GM10248 (cell line): ENCODE data around the gene MAP2K3.

Experiments
- CTCF ChIA-PET: fragments of 300-600 bp; sonication (Branson Sonifier 250); formaldehyde crosslinking; extraction: SDS; loops from one replicate; lab custom pipeline; 2021; ENCODE audit warnings: antibody characterized with exemption; lab: Yijun Ruan, JAX
- POLR2A ChIA-PET: fragments of 350-650 bp; sonication (Branson Sonifier 250); formaldehyde crosslinking; extraction: SDS; loops from one replicate; lab custom pipeline; 2020; ENCODE audit warnings: antibody characterized with exemption; lab: Yijun Ruan, JAX
- DNase-seq: peaks from one replicate; pipeline ENCODE4 v3.0.0; 2012; ENCODE audit errors: extremely low spot score
- TF ChIP-seq, protein P1 (sequence below): IDR thresholded peaks from 2 replicates; pipeline ENCODE4 v1.5.1; 2012; ENCODE audit warnings: mild to moderate bottlenecking, low read depth; ENCODE audit errors: extremely low read depth, missing control alignments, control extremely low read depth

The MAP2K3 gene

DNA sequence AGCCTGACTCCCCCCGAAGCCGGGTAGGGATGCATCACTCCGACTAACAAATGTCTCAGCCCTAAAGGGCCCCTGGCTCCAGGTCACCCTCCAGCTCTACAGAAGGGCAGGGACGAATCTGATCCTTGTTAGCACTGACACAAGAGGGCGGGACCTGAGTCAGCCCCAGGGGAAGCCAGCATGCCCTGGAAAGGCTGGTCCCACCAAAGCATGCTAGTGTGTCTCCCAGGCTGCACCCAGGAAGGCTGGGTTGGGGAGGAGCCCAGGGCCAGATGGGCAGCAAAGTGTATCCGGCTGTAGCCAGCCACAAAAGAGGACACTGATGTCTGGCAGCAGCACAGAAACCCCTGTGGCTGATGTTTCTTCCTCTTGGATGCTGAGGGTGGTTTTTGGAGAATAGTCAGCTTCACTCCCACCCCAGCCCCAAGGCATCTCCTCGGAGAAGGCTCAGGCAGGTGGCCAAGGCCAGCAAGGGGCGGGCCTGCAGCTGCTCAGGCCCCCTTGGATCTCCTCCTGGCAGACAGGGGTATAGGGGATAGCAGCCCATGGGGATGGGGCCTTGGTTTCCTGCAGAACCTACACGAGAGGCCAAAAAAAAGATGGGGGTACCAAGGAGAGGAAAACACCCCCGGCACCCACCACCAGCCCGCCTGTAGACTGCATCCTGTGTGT is 42.3 kb upstream of the MAP2K3 start:
- TF ChIP-seq, protein P1, sequence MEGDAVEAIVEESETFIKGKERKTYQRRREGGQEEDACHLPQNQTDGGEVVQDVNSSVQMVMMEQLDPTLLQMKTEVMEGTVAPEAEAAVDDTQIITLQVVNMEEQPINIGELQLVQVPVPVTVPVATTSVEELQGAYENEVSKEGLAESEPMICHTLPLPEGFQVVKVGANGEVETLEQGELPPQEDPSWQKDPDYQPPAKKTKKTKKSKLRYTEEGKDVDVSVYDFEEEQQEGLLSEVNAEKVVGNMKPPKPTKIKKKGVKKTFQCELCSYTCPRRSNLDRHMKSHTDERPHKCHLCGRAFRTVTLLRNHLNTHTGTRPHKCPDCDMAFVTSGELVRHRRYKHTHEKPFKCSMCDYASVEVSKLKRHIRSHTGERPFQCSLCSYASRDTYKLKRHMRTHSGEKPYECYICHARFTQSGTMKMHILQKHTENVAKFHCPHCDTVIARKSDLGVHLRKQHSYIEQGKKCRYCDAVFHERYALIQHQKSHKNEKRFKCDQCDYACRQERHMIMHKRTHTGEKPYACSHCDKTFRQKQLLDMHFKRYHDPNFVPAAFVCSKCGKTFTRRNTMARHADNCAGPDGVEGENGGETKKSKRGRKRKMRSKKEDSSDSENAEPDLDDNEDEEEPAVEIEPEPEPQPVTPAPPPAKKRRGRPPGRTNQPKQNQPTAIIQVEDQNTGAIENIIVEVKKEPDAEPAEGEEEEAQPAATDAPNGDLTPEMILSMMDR = no peak
- CTCF ChIA-PET = no interaction called here
- POLR2A ChIA-PET = no interaction called here
- DNase-seq = no peak

DNA sequence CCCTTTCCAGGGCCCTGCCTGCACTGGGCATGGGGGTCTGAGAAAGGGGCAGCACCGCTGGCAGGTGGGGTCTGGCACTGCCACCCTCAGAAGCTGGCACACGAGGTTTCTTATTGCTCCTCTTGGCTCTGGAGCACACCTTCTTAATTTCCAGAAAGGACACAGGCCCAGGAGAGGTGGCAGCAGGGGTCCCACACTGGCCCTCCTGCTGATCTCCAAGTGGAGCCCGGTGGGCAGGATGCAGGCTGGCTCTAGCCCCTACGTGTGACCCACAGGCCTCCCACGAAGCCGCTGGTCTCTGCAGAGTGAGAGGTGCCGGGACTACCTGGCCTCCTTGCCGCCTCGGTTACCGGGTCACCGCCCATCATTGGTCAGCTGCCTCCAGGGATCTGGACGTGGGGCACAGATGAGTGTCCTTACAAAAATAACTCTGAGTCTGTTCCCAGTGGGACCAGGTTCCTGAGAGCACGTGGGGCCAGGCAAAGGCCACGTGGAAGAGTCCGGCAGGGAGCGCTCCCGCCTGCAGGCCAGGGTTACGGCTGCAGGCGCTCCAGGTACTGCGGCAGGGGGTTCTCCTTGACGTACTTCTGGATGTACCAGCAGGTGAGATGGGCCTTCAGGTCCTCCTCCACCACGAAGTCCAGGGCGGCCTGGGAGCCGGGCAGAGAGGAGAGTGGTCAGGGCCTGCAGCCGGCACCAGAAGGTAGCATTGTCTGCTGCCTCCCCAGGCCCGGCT is 41.6 kb upstream of the MAP2K3 start:
- POLR2A ChIA-PET = no interaction called here
- no peak for DNase-seq
- TF ChIP-seq, protein P1 = no peak
- CTCF ChIA-PET = no interaction called here

DNA sequence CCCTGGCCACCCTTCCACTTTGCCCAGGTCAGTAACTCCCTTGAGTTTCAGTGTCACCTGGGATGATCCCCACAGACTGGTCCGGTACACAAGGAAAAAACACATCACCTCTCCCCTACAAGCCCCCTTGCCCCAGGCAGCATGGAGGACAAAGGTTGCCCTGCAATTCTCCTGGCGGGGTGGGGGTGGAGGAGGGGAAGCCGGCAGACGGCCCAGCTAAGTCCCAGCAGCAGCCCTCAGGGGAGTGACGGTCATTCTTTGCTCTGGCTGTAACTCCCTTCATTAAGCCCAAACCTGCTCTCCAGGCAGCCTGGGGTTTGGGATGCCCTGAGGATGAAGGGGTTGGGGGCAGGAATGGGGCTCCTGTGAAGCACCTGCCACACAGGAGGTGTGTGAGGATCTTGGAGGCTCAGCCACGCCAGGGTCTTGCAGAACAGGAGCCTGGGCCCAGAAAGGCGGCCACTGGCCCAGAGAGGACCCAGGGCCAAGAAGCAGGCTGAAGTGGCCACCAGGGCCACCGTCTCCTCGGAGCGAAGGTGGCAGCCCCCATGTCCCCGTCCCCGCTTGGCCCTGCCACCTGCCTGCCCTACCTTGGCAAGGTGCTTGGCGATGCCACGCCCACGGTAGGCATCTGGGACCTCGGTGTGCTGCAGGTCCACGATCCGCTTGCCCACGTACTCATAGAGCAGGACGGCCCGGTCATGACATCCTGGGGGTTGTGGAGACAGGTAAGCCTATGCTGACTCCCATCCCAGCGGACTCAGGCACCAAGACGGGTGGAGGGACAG is 40.8 kb upstream of the MAP2K3 start:
- DNase-seq = no peak
- TF ChIP-seq, protein P1 = no peak
- POLR2A ChIA-PET = no interaction called here
- CTCF ChIA-PET = no interaction called here

DNA sequence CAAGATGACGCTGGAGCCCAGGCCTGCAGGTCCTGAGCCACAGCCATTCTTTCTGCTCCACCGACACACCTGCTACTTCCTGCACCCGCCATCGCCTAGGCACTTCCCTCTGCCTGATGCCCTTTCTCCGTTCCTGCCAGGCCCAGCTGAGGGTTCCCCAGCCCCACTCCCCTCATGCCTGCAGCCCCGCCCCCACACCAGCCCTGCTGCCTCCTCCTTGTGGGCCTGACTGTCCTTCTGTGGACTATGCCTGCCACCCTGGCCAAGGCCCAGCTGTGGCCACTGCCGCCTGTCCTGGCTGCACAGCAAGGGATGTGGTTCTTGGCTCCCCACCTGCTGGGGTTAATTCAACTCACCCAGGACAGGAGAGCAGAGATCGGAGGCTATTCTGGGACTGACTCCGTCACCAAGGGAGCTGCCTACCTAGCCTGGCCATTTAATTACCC is 38.8 kb upstream of the MAP2K3 start:
- CTCF ChIA-PET = no interaction called here
- POLR2A ChIA-PET = no interaction called here
- TF ChIP-seq, protein P1 = no peak
- DNase-seq = no peak

DNA sequence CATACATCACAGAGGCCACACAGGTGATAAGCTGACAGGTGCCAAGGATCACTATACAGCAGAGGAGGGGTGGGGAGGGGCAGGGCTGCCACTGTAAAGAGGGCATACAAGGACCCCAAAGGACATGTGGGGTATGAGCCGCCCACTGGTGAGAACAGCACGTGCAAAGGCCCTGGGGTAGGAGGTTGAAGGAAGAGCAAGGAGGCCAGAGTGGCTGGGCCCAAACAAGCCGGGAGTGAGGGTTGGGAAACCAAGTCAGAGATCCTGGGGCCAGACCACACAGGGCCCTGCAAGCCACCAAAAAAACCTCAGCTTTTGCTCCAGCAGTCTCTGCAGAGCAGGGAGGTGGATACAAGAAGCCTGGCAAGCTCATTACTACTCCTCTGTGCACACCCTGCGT is 37.8 kb upstream of the MAP2K3 start:
- no peak for DNase-seq
- ChIA-PET CTCF (no interaction called here), POLR2A (no interaction called here)
- TF ChIP-seq, protein P1 = no peak

DNA sequence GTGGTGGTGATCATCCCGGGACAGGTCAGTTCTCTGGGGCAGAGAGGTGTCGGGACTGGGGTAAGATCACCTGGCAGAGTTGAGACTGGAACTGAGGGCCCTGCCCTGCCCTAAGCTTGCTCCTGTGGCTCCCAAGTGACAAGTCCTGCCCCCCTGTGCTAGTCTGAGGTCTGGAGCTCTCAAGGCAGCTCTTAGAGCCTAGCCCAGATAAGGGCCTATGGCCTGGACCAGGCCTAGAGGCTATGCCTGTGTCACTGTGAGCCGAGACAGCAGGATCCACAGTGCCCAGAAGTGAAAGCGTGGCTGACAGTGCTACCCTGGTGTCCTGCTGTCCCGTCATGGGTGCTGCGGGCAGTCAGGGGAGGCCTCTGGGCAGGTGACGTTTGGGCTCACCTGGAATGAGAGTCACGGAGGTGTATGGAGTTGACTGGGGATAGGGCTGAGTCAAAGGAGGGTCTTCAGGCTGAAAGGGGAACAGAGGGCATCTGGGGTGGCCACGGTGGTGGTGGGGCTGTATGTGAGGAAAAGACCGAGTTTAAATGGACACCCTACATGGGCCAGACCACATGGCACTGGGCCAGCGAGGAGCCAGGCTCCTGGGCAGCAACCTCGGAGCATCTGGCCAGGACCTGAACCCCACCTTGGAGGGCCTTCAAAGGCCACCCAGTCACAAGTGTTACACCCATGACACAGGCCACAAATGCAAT is 36.8 kb upstream of the MAP2K3 start:
- ChIA-PET POLR2A (no interaction called here), CTCF (no interaction called here)
- TF ChIP-seq, protein P1 = no peak
- DNase-seq = no peak
